ENCODE measurements around the gene SCN5A. TPM values are rescaled to one million over a fixed set of nuclear protein-coding genes. Genes with fewer than 3 reads are reported as not detected.

The SCN5A gene
- total and polyA plus RNA-seq, 2 donors (not counting 1 experiment from before 2014, with no cell fraction given) = 0.20 to 0.37 TPM

GRCh38 chr3:38549082-38549481, 100.4 kb downstream of the SCN5A start:
- WGBS (ENCODE audit: insufficient coverage) = 86% methylated on average over 9 of the region's 9 CpGs
- no peak overlapping the region for H3K27ac Mint-ChIP-seq
- H3K27me3 ChIP-seq (replicated peaks in 1 of 4; ENCODE audit: control extremely low read depth in 1 of 4, control insufficient read depth in 3 of 4, insufficient read depth in 4 of 4, low read length in 3 of 4) = no peaks in the 10 kb centered on the region

More at GRCh38 chr3:38549082-38549481, 100.4 kb downstream of the SCN5A start:
- Histone ChIP-seq H4K20me1 (ENCODE audit: control insufficient read depth, insufficient read depth, low read length, poor library complexity, severe bottlenecking) (no peaks in the 10 kb centered on the region), H3K36me3 (replicated peaks in 1 of 2; ENCODE audit: control extremely low read depth in 1 of 2, control insufficient read depth in 1 of 2, extremely low read depth in 1 of 2, insufficient read depth in 2 of 2, low read length in 1 of 2) (no peaks in the 10 kb centered on the region), H3K4me3 (ENCODE audit: control extremely low read depth in 1 of 5, extremely low read depth in 1 of 5, insufficient read depth in 1 of 5, low read depth in 2 of 5, low read length in 4 of 5) (no peak overlapping the region), H3K9me3 (ENCODE audit: control extremely low read depth in 1 of 3, control insufficient read depth in 2 of 3, insufficient read depth in 1 of 3, low read length in 2 of 3) (peaks cover 0 to 5% (median 0%) of the 10 kb centered on the region in 3 donors), H3K27ac (ENCODE audit: low read length in 2 of 2) (no peak overlapping the region), H3K79me2 (ENCODE audit: control insufficient read depth, insufficient read depth, low read length) (no peaks in the 10 kb centered on the region), H3K9ac (ENCODE audit: low read length) (no peak overlapping the region), H3K4me1 (ENCODE audit: control insufficient read depth in 2 of 2, insufficient read depth in 2 of 2, low read length in 2 of 2) (no peaks in the 10 kb centered on the region), H3K4me2 (replicated peaks; ENCODE audit: low read depth, low read length, poor library complexity, severe bottlenecking) (no peak overlapping the region), H2AFZ (ENCODE audit: insufficient read depth, low read depth, low read length, poor library complexity, severe bottlenecking) (no peak overlapping the region)
- H3K27me3 Mint-ChIP-seq = peaks cover 3% of the 10 kb centered on the region
- H3K4me1 Mint-ChIP-seq = no peaks in the 10 kb centered on the region
- H3K4me3 Mint-ChIP-seq = no peak overlapping the region
- intact Hi-C loops (cut with micrococcal nuclease) = no loop called here
- no peak for TF ChIP-seq EZH2 (IDR thresholded peaks at IDR 0.05; ENCODE audit: borderline replicate concordance, insufficient read depth, low read depth, low read length, poor library complexity, severe bottlenecking)
- TF ChIP-seq CTCF (IDR thresholded peaks at IDR 0.05) = no peak
- CTCF ChIA-PET = no interaction called here
- no peak for ATAC-seq (ENCODE audit: low read depth)
- DNase-seq = no peak
- H3K9me3 Mint-ChIP-seq (ENCODE audit: insufficient read depth) = peaks cover 2% of the 10 kb centered on the region
- POLR2A ChIA-PET = no interaction called here
